ENCODE data around the gene GLCE. TPM values are rescaled to one million over a fixed set of nuclear protein-coding genes. Genes with fewer than 3 reads are reported as not detected.
"Not testable (repeated sequence)": the region's sequence is repeated elsewhere in the genome, so short reads cannot be mapped to it uniquely, and the experiment has no call there.

GLCE gene
- total and polyA plus RNA-seq, 4 donors = 6.8 to 26.3 (median 13.7) TPM

DNA sequence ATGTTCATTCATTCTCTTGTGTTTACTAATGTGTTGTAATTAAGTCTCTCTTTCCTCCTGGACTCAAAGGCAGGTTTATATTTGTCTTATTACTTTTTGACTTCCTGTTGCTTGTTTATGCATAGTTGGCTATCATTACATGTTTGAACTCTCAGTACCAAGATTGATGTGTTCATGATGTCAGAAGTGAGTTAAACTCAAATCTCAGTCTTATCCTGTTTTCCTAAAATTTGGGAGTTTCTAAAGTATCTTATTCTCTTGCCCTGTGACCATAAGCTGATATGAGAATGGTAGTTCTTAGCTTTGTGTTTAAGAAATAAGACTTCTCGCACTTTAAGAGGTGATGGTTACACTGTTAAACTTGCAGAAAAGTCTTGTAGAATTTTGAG is 5.2 kb downstream of the GLCE start:
- H3K4me1 ChIP-seq (ENCODE audit: control insufficient read depth in 4 of 4, insufficient read depth in 4 of 4, low read length in 3 of 4) = peaks cover 2 to 15% (median 7%) of the 10 kb centered on the region in 4 donors
- no peaks in the 10 kb centered on the region for H3K27me3 ChIP-seq (ENCODE audit: control insufficient read depth in 4 of 4, insufficient read depth in 4 of 4, low read length in 3 of 4)
- WGBS = 100% methylated on average over 1 of the region's 1 CpG
- no peak for DNase-seq (ENCODE audit: low spot score)
- TF ChIP-seq, protein P1, sequence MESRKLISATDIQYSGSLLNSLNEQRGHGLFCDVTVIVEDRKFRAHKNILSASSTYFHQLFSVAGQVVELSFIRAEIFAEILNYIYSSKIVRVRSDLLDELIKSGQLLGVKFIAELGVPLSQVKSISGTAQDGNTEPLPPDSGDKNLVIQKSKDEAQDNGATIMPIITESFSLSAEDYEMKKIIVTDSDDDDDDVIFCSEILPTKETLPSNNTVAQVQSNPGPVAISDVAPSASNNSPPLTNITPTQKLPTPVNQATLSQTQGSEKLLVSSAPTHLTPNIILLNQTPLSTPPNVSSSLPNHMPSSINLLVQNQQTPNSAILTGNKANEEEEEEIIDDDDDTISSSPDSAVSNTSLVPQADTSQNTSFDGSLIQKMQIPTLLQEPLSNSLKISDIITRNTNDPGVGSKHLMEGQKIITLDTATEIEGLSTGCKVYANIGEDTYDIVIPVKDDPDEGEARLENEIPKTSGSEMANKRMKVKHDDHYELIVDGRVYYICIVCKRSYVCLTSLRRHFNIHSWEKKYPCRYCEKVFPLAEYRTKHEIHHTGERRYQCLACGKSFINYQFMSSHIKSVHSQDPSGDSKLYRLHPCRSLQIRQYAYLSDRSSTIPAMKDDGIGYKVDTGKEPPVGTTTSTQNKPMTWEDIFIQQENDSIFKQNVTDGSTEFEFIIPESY (IDR thresholded peaks at IDR 0.05) = no peak
- TF ChIP-seq, protein P2, sequence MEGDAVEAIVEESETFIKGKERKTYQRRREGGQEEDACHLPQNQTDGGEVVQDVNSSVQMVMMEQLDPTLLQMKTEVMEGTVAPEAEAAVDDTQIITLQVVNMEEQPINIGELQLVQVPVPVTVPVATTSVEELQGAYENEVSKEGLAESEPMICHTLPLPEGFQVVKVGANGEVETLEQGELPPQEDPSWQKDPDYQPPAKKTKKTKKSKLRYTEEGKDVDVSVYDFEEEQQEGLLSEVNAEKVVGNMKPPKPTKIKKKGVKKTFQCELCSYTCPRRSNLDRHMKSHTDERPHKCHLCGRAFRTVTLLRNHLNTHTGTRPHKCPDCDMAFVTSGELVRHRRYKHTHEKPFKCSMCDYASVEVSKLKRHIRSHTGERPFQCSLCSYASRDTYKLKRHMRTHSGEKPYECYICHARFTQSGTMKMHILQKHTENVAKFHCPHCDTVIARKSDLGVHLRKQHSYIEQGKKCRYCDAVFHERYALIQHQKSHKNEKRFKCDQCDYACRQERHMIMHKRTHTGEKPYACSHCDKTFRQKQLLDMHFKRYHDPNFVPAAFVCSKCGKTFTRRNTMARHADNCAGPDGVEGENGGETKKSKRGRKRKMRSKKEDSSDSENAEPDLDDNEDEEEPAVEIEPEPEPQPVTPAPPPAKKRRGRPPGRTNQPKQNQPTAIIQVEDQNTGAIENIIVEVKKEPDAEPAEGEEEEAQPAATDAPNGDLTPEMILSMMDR (IDR thresholded peaks at IDR 0.05; ENCODE audit: low read depth, low read length, missing input control) = no peak
- TF ChIP-seq NR2F2 (IDR thresholded peaks at IDR 0.05) = no peak
- TF ChIP-seq JUND (IDR thresholded peaks at IDR 0.05) = no peak
- TF ChIP-seq, protein P3, sequence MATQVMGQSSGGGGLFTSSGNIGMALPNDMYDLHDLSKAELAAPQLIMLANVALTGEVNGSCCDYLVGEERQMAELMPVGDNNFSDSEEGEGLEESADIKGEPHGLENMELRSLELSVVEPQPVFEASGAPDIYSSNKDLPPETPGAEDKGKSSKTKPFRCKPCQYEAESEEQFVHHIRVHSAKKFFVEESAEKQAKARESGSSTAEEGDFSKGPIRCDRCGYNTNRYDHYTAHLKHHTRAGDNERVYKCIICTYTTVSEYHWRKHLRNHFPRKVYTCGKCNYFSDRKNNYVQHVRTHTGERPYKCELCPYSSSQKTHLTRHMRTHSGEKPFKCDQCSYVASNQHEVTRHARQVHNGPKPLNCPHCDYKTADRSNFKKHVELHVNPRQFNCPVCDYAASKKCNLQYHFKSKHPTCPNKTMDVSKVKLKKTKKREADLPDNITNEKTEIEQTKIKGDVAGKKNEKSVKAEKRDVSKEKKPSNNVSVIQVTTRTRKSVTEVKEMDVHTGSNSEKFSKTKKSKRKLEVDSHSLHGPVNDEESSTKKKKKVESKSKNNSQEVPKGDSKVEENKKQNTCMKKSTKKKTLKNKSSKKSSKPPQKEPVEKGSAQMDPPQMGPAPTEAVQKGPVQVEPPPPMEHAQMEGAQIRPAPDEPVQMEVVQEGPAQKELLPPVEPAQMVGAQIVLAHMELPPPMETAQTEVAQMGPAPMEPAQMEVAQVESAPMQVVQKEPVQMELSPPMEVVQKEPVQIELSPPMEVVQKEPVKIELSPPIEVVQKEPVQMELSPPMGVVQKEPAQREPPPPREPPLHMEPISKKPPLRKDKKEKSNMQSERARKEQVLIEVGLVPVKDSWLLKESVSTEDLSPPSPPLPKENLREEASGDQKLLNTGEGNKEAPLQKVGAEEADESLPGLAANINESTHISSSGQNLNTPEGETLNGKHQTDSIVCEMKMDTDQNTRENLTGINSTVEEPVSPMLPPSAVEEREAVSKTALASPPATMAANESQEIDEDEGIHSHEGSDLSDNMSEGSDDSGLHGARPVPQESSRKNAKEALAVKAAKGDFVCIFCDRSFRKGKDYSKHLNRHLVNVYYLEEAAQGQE (IDR thresholded peaks at IDR 0.05) = no peak
- TF ChIP-seq, protein P4, sequence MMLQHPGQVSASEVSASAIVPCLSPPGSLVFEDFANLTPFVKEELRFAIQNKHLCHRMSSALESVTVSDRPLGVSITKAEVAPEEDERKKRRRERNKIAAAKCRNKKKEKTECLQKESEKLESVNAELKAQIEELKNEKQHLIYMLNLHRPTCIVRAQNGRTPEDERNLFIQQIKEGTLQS (IDR thresholded peaks at IDR 0.05) = no peak
- no peak for TF ChIP-seq HNF4G (IDR thresholded peaks at IDR 0.05)
- TF ChIP-seq RAD21 (IDR thresholded peaks at IDR 0.05) = no peak
- H3K4me3 ChIP-seq (ENCODE audit: low read depth in 1 of 3, low read length in 3 of 3) = no peak overlapping the region
- no peak overlapping the region for H3K27ac ChIP-seq (ENCODE audit: low read depth in 1 of 2, low read length in 2 of 2)
- no peaks in the 10 kb centered on the region for H3K9me3 ChIP-seq (ENCODE audit: control insufficient read depth in 4 of 4, low read length in 3 of 4)
- H3K9ac ChIP-seq (ENCODE audit: low read depth in 1 of 2, low read length in 2 of 2) = peak overlapping the region in 1 of 2 donors; percentile 7
- H3K36me3 ChIP-seq (ENCODE audit: control insufficient read depth in 4 of 4, insufficient read depth in 3 of 4, low read depth in 1 of 4, low read length in 3 of 4) = no peaks in the 10 kb centered on the region

DNA sequence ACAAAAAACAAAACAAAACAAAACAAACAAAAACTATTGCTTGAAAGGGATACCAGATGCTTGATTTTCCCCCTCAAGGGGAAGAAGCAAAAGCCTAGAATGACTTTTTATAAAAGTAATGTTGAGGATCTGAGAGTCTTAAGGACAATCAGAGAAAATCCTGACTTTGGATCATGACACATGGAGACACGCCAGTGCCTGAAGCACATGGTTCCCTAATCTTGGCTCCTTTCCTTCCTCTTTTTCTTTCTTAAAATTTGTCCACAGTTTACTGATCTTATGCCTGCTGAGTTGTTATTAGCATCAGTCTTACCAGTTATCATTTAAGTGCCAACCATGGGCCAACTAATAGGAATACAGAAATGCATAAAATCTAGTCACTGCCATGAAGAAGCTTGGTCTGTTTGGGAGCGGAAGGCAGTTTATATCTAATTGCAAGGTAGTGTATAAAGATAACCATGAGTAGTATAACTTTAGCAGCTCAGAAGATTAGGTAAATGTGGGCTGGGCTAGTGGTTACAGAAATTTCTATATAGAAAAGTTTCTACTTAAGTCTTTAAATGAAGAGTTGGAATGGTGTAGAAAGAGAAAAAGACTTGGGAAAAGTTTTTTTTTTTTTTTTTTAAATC is 6.9 kb downstream of the GLCE start:
- Histone ChIP-seq H3K36me3 (ENCODE audit: control insufficient read depth in 4 of 4, insufficient read depth in 3 of 4, low read depth in 1 of 4, low read length in 3 of 4) (no peaks in the 10 kb centered on the region), H3K4me1 (ENCODE audit: control insufficient read depth in 4 of 4, insufficient read depth in 4 of 4, low read length in 3 of 4) (peaks cover 0 to 7% (median 4%) of the 10 kb centered on the region in 4 donors), H3K9me3 (ENCODE audit: control insufficient read depth in 4 of 4, low read length in 3 of 4) (no peaks in the 10 kb centered on the region), H3K27me3 (ENCODE audit: control insufficient read depth in 4 of 4, insufficient read depth in 4 of 4, low read length in 3 of 4) (no peaks in the 10 kb centered on the region), H3K27ac (ENCODE audit: low read depth in 1 of 2, low read length in 2 of 2) (no peak overlapping the region), H3K9ac (ENCODE audit: low read depth in 1 of 2, low read length in 2 of 2) (no peak overlapping the region), H3K4me3 (ENCODE audit: low read depth in 1 of 3, low read length in 3 of 3) (no peak overlapping the region)
- TF ChIP-seq GABPA (IDR thresholded peaks at IDR 0.05 in 1 of 2, conservative IDR thresholded peaks at IDR 0.05 in 1 of 2) = no peak
- TF ChIP-seq, protein P3 (IDR thresholded peaks at IDR 0.05) = no peak
- TF ChIP-seq JUND (IDR thresholded peaks at IDR 0.05) = no peak
- TF ChIP-seq FOXA1 (IDR thresholded peaks at IDR 0.05) = no peak
- TF ChIP-seq HNF4G (IDR thresholded peaks at IDR 0.05) = no peak
- no peak for TF ChIP-seq HNF4A (conservative IDR thresholded peaks at IDR 0.05)
- no peak for TF ChIP-seq NR2F2 (IDR thresholded peaks at IDR 0.05)
- no peak for TF ChIP-seq EGR1 (IDR thresholded peaks at IDR 0.05; ENCODE audit: low read depth in 2 of 2)
- no peak for TF ChIP-seq TAF1 (conservative IDR thresholded peaks at IDR 0.05)
- TF ChIP-seq, protein P4 (IDR thresholded peaks at IDR 0.05) = no peak
- no peak for DNase-seq (ENCODE audit: low spot score)
- 74% methylated on average over 2 of the region's 2 CpGs for WGBS

DNA sequence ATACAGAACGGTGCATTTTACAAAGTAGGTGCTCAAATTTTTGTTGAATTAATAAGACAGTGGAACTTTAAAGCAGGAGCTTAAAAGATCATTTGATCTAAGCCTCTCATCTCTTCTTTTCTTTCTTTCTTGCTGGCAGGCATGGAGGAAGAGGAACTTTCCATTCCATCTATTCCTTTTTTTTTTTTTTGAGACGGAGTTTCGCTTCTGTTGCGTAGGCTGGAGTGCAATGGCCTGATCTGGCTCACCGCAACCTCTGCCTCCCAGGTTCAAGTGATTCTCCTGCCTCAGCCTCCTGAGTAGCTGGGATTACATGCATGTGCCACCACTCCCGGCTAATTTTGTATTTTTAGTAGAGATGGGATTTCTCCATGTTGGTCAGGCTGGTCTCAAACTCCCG is 7.9 kb downstream of the GLCE start:
- not testable (repeated sequence) for H3K9me3 ChIP-seq (ENCODE audit: control insufficient read depth in 4 of 4, low read length in 3 of 4); DNase-seq (ENCODE audit: low spot score); H3K4me3 ChIP-seq (ENCODE audit: low read depth in 1 of 3, low read length in 3 of 3); H3K9ac ChIP-seq (ENCODE audit: low read depth in 1 of 2, low read length in 2 of 2); H3K27ac ChIP-seq (ENCODE audit: low read depth in 1 of 2, low read length in 2 of 2); H3K36me3 ChIP-seq (ENCODE audit: control insufficient read depth in 4 of 4, insufficient read depth in 3 of 4, low read depth in 1 of 4, low read length in 3 of 4); H3K4me1 ChIP-seq (ENCODE audit: control insufficient read depth in 4 of 4, insufficient read depth in 4 of 4, low read length in 3 of 4); H3K27me3 ChIP-seq (ENCODE audit: control insufficient read depth in 4 of 4, insufficient read depth in 4 of 4, low read length in 3 of 4)
- 95% methylated on average over 7 of the region's 7 CpGs for WGBS

All from liver (tissue), 9 donors.